Activated CD4-positive, CD25-positive, alpha-beta regulatory T cell (primary cell): ENCODE data around the gene KIF26A.

Experiments
- DNase-seq, 4 experiments: peaks; one replicate each; lab custom pipeline; 2025; lab: John Stamatoyannopoulos, UW

The KIF26A gene

GRCh38 chr14:104158827-104159798 lies 20.7 kb downstream of the KIF26A start:
- no peak for DNase-seq

DNA sequence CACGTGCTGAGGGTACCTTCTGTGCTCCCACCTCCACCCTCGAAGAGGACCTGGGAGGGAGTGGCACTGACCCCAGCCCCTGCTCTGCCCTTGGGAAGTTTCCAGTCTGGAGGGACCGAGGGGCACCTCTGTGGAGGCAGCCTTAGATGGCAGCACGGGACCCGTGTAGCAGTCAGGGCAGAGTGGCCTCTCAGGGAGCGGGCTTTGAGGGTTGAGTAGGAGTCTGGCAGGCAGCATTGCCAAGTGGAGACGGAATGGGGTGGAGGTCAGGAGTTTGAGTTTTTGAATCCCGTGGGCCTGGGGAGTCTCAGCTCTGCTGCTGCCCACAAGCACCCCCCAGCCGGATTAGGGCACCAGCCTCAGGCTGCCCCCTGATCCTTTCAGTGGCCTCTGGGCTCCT lies 21.6 kb downstream of the KIF26A start:
- DNase-seq = no peak

- DNase-seq = no peak
These were observed 23.4 kb downstream of the KIF26A start for GRCh38 chr14:104161602-104162367.

DNA sequence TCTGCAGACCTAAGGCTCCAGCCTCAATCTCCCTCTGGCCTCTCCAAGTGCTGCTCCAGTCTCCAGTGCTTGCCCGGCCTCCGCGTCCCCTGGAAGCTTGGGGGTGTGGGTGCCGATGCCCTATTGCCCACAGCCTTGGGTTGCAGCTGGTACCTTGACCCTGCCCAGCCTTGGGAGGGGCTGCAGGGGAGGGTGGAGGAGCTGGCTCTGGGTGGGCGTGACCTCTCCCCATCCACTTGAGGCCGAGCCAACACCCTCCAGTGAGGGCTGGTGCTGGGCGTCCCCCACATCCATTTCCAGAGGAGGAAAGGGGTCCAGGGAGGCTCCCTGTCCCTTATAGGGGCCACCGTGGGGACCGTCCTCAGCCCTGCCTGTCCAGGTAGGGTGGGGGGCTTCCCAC lies 24.1 kb downstream of the KIF26A start:
- DNase-seq = no peak

- DNase-seq = no peak
These were observed 25.2 kb downstream of the KIF26A start for GRCh38 chr14:104163541-104163940.

DNA sequence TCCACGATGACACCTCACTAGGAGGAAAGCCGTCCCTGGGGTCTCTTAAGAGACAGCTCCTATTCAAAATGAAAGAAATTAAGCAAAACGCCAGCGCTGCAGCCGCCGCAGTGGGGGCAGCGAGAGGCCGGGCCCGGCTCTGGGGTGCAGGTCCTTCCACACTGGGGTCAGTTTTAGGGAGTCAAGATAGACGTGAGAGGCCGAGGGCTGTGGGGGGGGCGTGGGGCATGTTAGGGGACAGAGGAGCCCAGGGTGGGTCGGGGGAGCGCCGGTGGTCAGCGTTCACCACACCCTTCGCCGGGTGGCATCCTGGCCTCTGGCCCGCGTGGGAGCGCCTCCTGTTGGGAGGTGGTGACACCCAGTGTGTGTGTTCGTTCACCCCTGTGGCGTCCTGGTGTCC lies 25.7 kb downstream of the KIF26A start:
- no peak for DNase-seq

DNA sequence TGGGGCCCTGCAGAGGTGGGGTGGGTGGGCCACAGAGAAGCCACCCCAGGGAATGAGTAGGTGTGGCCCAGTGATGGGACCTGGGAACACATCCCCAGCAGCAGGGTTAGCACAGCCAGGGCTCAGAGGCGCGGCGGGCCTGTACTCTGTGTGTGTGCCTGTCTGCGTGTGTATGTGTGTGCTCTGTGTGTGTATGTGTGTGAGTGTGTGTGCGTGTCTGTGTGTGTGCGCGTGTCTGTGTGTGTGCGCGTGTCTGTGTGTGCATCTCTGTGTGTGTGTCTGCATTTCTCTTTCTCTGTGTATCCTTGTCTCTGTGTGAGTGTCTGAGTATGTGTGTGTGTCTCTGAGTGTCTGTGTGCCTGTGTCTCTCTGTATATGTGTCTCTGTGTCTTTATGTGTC lies 26.1 kb downstream of the KIF26A start:
- no peak for DNase-seq

DNA sequence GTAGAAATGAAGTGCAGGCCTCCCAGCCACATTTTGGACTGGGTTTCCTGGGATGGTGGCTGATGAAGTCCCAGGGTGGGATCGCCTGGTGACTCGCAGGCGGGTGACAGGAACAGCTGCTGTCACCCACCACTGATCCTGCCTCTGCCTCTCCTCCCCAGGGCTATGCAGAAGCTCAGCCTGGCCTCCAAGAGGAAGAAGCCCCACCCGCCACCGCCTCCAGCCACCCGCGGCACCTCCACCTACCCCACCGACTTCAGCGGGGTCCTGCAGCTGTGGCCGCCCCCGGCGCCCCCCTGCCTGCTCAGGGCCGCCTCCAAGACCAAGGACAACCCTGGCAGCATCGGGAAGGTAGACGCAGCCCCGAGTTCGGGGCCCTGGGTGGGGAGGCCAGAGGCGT lies 28.3 kb downstream of the KIF26A start:
- no peak for DNase-seq

DNA sequence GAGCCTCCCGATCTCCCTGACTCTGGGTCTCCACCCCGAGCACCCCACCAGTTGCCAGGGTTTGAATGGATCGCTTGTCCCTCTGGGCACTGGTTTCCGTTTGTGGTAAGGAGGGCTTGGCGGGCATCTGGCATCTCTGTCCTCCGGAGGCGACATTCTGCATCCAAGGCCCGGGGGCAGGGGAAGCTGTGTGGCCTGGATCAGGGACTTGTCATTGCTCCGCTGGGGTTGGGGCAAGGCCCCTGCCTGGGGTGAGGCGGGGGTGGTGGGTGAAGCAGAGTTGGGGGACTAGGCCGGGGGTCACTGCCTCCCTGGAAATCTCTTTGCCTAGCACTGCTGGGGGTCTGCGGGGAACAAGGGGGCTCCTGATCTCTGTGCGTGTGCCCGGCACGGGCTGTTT lies 30.2 kb downstream of the KIF26A start:
- DNase-seq = no peak

GRCh38 chr14:104169005-104169698 lies 30.8 kb downstream of the KIF26A start:
- DNase-seq = no peak

DNA sequence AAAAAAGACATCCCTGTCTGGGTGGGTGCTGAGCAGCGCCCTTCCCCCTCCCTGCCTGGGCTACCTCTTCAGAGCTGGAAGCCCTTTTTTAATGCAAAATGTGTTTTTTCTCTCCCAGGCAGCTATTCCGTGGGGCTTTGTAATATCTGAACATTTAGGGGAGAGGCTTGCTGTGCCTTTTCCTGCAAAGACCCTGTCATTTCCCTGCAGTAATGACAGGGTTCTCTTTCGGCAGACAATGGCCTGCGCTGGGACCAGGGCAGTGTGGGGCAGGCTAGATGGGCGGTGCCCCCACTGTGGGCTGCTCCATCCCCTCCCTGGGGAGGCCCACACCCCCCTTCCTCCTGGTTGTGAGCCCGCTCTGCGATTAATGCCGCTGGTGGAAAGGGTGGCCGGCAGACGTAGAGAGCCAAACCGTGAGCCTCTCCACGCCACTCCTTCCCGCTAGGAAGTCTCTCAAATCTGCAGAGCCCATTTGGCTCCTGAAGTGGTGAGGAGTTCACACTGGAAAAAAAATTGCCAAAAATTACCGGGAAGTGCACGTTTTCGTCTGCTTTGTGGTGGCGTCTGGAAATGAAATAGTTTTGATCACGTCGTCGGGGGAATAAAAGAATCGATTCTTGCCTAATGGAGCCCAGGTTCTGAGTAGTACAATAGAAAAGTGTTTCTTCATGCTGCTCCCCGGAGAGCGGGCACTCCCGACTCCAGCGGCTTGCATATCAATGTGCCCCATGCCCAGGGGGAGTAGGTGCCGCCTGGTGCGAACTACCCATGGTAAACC lies 31.5 kb downstream of the KIF26A start:
- no peak for DNase-seq

DNA sequence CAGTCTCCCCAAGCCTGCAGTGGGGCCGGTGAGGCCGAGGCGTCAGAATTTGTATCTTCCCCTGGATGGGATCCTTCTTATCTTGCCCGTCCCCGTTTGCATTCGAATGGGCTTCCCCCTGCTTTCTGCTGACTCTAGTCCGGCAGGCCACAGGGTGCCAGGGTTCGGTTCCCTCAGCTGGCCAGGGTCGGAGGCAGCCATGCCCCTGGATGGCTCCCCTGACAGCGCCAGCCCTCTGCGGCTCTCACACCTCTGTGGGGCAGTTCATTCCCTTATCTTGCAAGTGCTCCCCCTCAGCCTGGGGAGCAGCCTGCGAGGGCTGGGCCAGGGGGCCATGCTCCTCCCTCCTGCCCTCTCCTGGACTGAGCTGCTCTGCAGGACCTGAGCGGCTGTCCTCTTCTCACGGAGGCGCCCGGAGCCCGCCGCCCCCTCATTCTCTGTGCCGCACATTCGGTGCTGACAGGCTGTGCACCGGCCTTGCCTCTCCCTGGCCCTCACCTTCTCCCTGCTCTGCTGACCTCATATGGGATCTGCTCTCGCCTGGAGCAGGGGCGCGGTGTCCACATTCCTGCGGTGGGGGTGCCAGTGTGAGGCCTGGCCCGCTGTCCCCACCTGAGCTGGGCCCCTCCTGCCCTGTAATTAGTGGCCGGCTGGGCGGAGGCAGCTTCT lies 32.8 kb downstream of the KIF26A start:
- DNase-seq = no peak

DNA sequence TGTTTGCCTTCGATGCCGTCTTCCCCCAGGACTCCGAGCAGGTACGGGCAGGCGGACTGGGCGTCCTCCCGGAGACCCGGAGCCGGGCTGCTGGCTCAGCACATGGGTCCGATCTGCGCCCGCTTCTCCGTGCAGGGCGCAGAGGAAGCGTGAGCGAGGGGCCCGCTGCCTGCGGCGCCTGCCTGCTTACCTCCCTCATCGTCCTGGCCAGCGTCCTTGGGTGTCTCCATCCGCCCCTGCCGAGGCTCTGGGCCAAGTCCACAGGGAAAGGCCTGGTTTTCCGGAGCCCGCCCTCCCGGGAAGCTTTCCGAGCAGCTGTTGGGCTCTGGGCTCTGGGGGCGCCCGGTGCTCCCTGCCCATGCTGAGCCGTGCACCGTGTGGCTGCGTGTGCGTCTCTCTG lies 33.5 kb downstream of the KIF26A start:
- DNase-seq = no peak

GRCh38 chr14:104172349-104172748 lies 34.0 kb downstream of the KIF26A start:
- no peak for DNase-seq

GRCh38 chr14:104172880-104173279 lies 34.5 kb downstream of the KIF26A start:
- DNase-seq = no peak

GRCh38 chr14:104174051-104174450 lies 35.7 kb downstream of the KIF26A start:
- no peak for DNase-seq

- no peak for DNase-seq
These were observed 36.7 kb downstream of the KIF26A start for GRCh38 chr14:104175041-104175440.

GRCh38 chr14:104175811-104176210 lies 37.4 kb downstream of the KIF26A start:
- DNase-seq = no peak

DNA sequence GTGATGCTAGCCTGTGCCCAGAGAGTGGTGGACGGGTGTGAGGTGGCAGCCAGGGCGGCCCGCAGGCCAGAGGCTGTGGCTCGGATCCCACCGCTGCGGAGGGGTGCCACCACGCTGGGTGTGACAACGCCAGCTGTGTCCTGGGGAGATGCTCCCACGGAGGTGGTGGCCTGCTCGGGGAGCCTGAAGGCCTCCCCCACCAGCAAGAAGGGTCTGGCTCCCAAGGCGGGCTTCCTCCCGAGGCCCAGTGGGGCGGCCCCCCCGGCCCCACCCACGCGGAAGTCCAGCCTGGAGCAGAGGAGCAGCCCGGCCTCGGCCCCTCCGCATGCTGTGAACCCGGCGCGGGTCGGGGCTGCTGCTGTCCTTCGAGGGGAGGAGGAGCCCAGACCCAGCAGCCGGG lies 38.2 kb downstream of the KIF26A start:
- no peak for DNase-seq

GRCh38 chr14:104177411-104177810 lies 39.0 kb downstream of the KIF26A start:
- DNase-seq = no peak

DNA sequence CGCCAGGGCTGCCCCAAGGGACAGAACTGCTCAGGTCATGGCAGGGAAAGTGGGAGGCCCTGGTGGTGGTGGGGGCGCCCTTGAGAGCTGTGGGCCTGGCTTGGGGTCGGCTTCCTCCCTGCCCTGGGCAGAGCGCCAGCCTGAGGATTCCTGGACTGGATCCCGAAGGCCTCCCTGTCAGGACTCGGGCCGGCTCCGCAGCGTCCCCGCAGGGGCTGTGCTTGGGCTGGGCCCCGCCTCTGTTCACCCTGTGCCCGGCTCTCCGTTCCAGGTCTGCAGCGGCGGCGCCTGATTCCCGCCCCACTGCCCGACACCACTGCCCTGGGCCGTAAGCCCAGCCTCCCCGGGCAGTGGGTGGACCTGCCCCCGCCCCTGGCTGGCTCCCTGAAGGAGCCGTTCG lies 39.9 kb downstream of the KIF26A start:
- no peak for DNase-seq
